WTC11 (cell line): ENCODE measurements around the gene TNPO1. TPM values are rescaled to one million over a fixed set of nuclear protein-coding genes. Genes with fewer than 3 reads are reported as not detected.

ENCODE experiments used
- ATAC-seq: fragments of 200-7000 bp; cut with Tn5 transposase; 2 replicates; pipeline ENCODE4 v1.10.0; 2021; ENCODE audit warnings: mild to moderate bottlenecking, moderate library complexity
- CTCF ChIA-PET: fragments of 300-600 bp; sonication (Branson Sonifier 250); formaldehyde crosslinking; loops from one replicate; lab custom pipeline; 2021; ENCODE audit warnings: antibody characterized with exemption; lab: Charles Lee
- POLR2A ChIA-PET: fragments of 350-600 bp; sonication (Branson Sonifier 250); formaldehyde crosslinking; loops from one replicate; lab custom pipeline; 2021; ENCODE audit warnings: antibody characterized with exemption; lab: Charles Lee
- DNase-seq: peaks from one replicate; pipeline ENCODE4 v3.0.0; 2021; ENCODE audit warnings: low spot score
- H3K27ac Mint-ChIP-seq: 2 replicates; pipeline ENCODE4 v1.8.0; 2021; ENCODE audit warnings: mixed read lengths
- H3K27me3 Mint-ChIP-seq: 2 replicates; pipeline ENCODE4 v1.8.0; 2021; ENCODE audit warnings: low read depth, mild to moderate bottlenecking, moderate library complexity, mixed read lengths
- H3K36me3 Mint-ChIP-seq: 2 replicates; pipeline ENCODE4 v1.8.0; 2021; ENCODE audit warnings: mixed read lengths
- H3K4me1 Mint-ChIP-seq: 2 replicates; pipeline ENCODE4 v1.8.0; 2022; ENCODE audit warnings: mixed read lengths
- H3K4me3 Mint-ChIP-seq: 2 replicates; pipeline ENCODE4 v1.8.0; 2021; ENCODE audit warnings: mild to moderate bottlenecking, moderate library complexity, mixed read lengths
- H3K9me3 Mint-ChIP-seq: 2 replicates; pipeline ENCODE4 v1.8.0; 2021; ENCODE audit warnings: mixed read lengths
- ARID4B ChIP-seq: sonication (generic); formaldehyde crosslinking; IDR thresholded peaks from 2 replicates; pipeline ENCODE4 v1.8.0; 2023; ENCODE audit warnings: missing genetic modification reagents, mild to moderate bottlenecking, borderline replicate concordance
- ATF6 ChIP-seq: sonication (generic); formaldehyde crosslinking; IDR thresholded peaks from 2 replicates; pipeline ENCODE4 v1.8.1; 2023; ENCODE audit warnings: mild to moderate bottlenecking, missing genetic modification reagents
- FOXJ3 ChIP-seq: sonication (generic); formaldehyde crosslinking; IDR thresholded peaks from 2 replicates; pipeline ENCODE4 v1.9.0; 2021; ENCODE audit warnings: missing genetic modification reagents, mild to moderate bottlenecking, borderline replicate concordance
- JAZF1 ChIP-seq: fragments of 250-450 bp; sonication (Bioruptor Pico); IDR thresholded peaks from 2 replicates; pipeline ENCODE4 v1.9.0; 2021; ENCODE audit warnings: moderate library complexity, mild to moderate bottlenecking, inconsistent platforms
- MXD4 ChIP-seq: fragments of 250-450 bp; sonication (Bioruptor Pico); IDR thresholded peaks from 2 replicates; pipeline ENCODE4 v1.8.0; 2021; ENCODE audit warnings: mild to moderate bottlenecking, moderate library complexity, borderline replicate concordance
- NFYB ChIP-seq: sonication (generic); formaldehyde crosslinking; conservative IDR thresholded peaks from 2 replicates; pipeline ENCODE4 v1.8.0; 2022; ENCODE audit warnings: low read depth, missing genetic modification reagents
- NR1H2 ChIP-seq: sonication (generic); formaldehyde crosslinking; IDR thresholded peaks from 2 replicates; pipeline ENCODE4 v1.9.0; 2021; ENCODE audit warnings: mild to moderate bottlenecking, moderate library complexity, missing genetic modification reagents
- NR3C1 ChIP-seq: sonication (generic); formaldehyde crosslinking; conservative IDR thresholded peaks from 2 replicates; pipeline ENCODE4 v1.8.1; 2023; ENCODE audit warnings: low read depth, mild to moderate bottlenecking, missing genetic modification reagents
- OVOL2 ChIP-seq: fragments of 250-450 bp; sonication (Bioruptor Pico); IDR thresholded peaks from 2 replicates; pipeline ENCODE4 v1.9.0; 2021; ENCODE audit warnings: mild to moderate bottlenecking, borderline replicate concordance
- PRRX2 ChIP-seq: fragments of 250-450 bp; sonication (Bioruptor Pico); IDR thresholded peaks from 2 replicates; pipeline ENCODE4 v1.8.0; 2021; ENCODE audit warnings: mild to moderate bottlenecking
- SMAD4 ChIP-seq: sonication (generic); formaldehyde crosslinking; IDR thresholded peaks from 2 replicates; pipeline ENCODE4 v1.8.0; 2022; ENCODE audit warnings: mild to moderate bottlenecking, missing genetic modification reagents
- SP1 ChIP-seq: sonication (generic); formaldehyde crosslinking; conservative IDR thresholded peaks from 2 replicates; pipeline ENCODE4 v1.8.1; 2022; ENCODE audit warnings: missing genetic modification reagents
- STAT6 ChIP-seq: sonication (generic); formaldehyde crosslinking; conservative IDR thresholded peaks from 2 replicates; pipeline ENCODE4 v1.8.1; 2023; ENCODE audit warnings: mild to moderate bottlenecking, low read depth, missing genetic modification reagents, moderate library complexity
- ZBTB43 ChIP-seq: sonication (generic); formaldehyde crosslinking; IDR thresholded peaks from 2 replicates; pipeline ENCODE4 v1.8.1; 2023; ENCODE audit warnings: mild to moderate bottlenecking, missing genetic modification reagents
- ZMAT4 ChIP-seq: fragments of 250-450 bp; sonication (Bioruptor Pico); IDR thresholded peaks from 2 replicates; pipeline ENCODE4 v1.9.0; 2021; ENCODE audit warnings: mild to moderate bottlenecking
- ZNF512 ChIP-seq: sonication (generic); formaldehyde crosslinking; IDR thresholded peaks from 2 replicates; pipeline ENCODE4 v1.8.1; 2022; ENCODE audit warnings: missing genetic modification reagents, borderline replicate concordance
- ZNF532 ChIP-seq: fragments of 250-450 bp; sonication (Bioruptor Pico); IDR thresholded peaks from 2 replicates; pipeline ENCODE4 v1.9.0; 2021; ENCODE audit warnings: mild to moderate bottlenecking, borderline replicate concordance
- total RNA-seq: library from RNA; stranded (reverse); gene quantifications from 3 replicates; pipeline ENCODE4 v1.2.3, GENCODE V29; 2021

TNPO1 gene
- total RNA-seq, 1 experiment from 2014 or later, result 150 TPM

GRCh38 chr5:72884892-72885291, 68.4 kb downstream of the TNPO1 start (continued):
- TF ChIP-seq ZNF532 (no peak), NR1H2 (CRISPR knock-in tag) (no peak), OVOL2 (CRISPR knock-in tag) (no peak), SMAD4 (CRISPR knock-in tag) (no peak)

GRCh38 chr5:72885824-72886223, 69.4 kb downstream of the TNPO1 start:
- no peak for ATAC-seq

More at GRCh38 chr5:72885824-72886223, 69.4 kb downstream of the TNPO1 start:
- Mint-ChIP-seq H3K27me3 (no peaks in the 10 kb centered on the region), H3K4me1 (0 out of 2 replicates have a peak, but pooled peaks cover 3% of the 10 kb centered on the region), H3K27ac (no peak overlapping the region)
- ChIA-PET POLR2A (no interaction called here), CTCF (no interaction called here)
- DNase-seq, result no peak
- no peak for TF ChIP-seq ZMAT4
- no peak for TF ChIP-seq SP1 (CRISPR knock-in tag)
- no peak for TF ChIP-seq PRRX2 (CRISPR knock-in tag)
- no peak for TF ChIP-seq NR3C1
- TF ChIP-seq ARID4B, result no peak
- TF ChIP-seq FOXJ3 (CRISPR knock-in tag), result no peak
- TF ChIP-seq ZBTB43, result no peak
- no peak for TF ChIP-seq ZNF512 (CRISPR knock-in tag)
- no peak for TF ChIP-seq JAZF1 (CRISPR knock-in tag)
- TF ChIP-seq STAT6 (CRISPR knock-in tag), result no peak
- TF ChIP-seq ATF6 (CRISPR knock-in tag), result no peak
- no peak for TF ChIP-seq MXD4
- TF ChIP-seq NFYB, result no peak
- TF ChIP-seq, all 79 proteins: peak for 0
- Mint-ChIP-seq H3K9me3 (no peaks in the 10 kb centered on the region), H3K36me3 (peaks cover 85% of the 10 kb centered on the region), H3K4me3 (no peak overlapping the region)
